ENCODE results near the gene FKBP3. TPM values are rescaled to one million over a fixed set of nuclear protein-coding genes. Genes with fewer than 3 reads are reported as not detected.

Gene FKBP3
- total and polyA plus RNA-seq, 2 of the 13 experiments (the other 11 are each of a cell fraction or from before 2014, with no cell fraction given) = 57.0 to 87.6 TPM

DNA sequence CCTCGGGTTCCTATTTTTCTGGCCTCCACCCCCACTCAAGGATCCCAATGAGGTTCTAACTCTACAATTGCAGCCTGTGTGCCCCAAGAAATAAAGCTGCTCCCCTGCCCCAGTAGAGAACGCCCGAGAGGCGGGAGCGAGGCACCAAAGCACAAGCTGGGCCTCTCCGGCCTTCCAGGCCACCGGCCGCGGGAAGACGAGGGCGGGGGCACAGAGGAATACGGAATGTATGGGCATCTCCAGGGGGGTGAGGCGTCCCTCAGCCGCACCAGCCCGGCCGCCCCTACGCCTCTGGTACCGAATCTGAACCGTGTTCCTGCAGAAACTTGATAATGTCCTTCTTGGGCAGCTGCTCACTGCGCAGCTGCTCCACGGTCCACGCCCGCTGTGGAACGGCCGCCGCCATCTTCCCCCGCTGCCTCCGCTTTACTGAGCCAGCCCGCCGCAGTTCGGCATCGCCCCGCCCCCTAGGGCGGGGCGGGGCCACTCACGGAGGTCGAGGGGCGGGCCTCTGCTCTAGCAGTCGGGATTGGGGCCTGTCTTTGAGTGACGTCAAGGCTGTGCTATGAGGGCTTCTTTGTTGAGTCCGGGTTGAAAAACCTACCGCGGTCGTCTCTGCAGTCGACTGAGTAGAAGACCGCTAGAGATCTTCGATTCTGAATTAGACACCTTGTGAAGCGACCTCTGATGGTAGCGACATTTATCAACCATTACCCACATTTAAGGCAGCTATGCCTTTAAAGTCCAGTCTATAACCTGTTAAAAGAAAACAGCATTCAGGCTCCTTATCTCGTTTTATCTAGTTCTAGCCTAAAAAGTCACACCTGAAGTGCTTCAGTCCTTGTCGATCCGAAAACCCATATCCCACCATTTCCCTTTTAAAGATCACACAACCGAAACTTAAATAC lies at the start of gene FKBP3 (continued):
- TF ChIP-seq, protein P1, sequence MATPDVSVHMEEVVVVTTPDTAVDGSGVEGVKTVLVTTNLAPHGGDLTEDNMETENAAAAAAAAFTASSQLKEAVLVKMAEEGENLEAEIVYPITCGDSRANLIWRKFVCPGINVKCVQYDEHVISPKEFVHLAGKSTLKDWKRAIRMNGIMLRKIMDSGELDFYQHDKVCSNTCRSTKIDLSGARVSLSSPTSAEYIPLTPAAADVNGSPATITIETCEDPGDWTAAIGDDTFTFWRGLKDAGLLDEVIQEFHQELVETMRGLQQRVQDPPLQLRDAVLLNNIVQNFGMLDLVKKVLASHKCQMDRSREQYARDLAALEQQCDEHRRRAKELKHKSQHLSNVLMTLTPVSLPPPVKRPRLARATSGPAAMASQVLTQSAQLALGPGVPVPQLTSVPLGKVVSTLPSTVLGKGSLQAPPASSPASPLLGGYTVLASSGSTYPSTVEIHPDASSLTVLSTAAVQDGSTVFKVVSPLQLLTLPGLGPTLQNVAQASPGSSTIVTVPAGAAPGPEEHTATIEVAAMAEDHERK (CRISPR knock-in tag; IDR thresholded peaks at IDR 0.05; ENCODE audit: low read depth) = no peak
- TF ChIP-seq, protein P2, sequence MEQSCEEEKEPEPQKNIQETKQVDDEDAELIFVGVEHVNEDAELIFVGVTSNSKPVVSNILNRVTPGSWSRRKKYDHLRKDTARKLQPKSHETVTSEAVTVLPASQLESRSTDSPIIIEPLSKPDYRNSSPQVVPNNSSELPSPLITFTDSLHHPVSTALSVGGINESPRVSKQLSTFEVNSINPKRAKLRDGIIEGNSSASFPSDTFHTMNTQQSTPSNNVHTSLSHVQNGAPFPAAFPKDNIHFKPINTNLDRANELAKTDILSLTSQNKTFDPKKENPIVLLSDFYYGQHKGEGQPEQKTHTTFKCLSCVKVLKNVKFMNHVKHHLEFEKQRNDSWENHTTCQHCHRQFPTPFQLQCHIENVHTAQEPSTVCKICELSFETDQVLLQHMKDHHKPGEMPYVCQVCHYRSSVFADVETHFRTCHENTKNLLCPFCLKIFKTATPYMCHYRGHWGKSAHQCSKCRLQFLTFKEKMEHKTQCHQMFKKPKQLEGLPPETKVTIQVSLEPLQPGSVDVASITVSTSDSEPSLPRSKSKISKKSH (CRISPR knock-in tag; IDR thresholded peaks at IDR 0.05; ENCODE audit: borderline replicate concordance) = peak; percentile 75; the same call in 1 of the 2 replicates
- TF ChIP-seq ELF1 (CRISPR knock-in tag; IDR thresholded peaks at IDR 0.05) = peak; percentile 15; the same call in 1 of the 2 replicates
- TF ChIP-seq, protein P3, sequence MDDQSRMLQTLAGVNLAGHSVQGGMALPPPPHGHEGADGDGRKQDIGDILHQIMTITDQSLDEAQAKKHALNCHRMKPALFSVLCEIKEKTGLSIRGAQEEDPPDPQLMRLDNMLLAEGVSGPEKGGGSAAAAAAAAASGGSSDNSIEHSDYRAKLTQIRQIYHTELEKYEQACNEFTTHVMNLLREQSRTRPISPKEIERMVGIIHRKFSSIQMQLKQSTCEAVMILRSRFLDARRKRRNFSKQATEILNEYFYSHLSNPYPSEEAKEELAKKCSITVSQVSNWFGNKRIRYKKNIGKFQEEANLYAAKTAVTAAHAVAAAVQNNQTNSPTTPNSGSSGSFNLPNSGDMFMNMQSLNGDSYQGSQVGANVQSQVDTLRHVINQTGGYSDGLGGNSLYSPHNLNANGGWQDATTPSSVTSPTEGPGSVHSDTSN (CRISPR knock-in tag; IDR thresholded peaks at IDR 0.05; ENCODE audit: borderline replicate concordance) = no peak
- TF ChIP-seq, protein P4, sequence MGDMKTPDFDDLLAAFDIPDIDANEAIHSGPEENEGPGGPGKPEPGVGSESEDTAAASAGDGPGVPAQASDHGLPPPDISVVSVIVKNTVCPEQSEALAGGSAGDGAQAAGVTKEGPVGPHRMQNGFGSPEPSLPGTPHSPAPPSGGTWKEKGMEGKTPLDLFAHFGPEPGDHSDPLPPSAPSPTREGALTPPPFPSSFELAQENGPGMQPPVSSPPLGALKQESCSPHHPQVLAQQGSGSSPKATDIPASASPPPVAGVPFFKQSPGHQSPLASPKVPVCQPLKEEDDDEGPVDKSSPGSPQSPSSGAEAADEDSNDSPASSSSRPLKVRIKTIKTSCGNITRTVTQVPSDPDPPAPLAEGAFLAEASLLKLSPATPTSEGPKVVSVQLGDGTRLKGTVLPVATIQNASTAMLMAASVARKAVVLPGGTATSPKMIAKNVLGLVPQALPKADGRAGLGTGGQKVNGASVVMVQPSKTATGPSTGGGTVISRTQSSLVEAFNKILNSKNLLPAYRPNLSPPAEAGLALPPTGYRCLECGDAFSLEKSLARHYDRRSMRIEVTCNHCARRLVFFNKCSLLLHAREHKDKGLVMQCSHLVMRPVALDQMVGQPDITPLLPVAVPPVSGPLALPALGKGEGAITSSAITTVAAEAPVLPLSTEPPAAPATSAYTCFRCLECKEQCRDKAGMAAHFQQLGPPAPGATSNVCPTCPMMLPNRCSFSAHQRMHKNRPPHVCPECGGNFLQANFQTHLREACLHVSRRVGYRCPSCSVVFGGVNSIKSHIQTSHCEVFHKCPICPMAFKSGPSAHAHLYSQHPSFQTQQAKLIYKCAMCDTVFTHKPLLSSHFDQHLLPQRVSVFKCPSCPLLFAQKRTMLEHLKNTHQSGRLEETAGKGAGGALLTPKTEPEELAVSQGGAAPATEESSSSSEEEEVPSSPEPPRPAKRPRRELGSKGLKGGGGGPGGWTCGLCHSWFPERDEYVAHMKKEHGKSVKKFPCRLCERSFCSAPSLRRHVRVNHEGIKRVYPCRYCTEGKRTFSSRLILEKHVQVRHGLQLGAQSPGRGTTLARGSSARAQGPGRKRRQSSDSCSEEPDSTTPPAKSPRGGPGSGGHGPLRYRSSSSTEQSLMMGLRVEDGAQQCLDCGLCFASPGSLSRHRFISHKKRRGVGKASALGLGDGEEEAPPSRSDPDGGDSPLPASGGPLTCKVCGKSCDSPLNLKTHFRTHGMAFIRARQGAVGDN (CRISPR knock-in tag; IDR thresholded peaks at IDR 0.05) = peak; percentile 84
- TF ChIP-seq ZMYM4 (CRISPR knock-in tag; IDR thresholded peaks at IDR 0.05) = peak; percentile 80
- TF ChIP-seq FOXO1 (CRISPR knock-in tag; IDR thresholded peaks at IDR 0.05) = no peak
- no peak for TF ChIP-seq LCORL (IDR thresholded peaks at IDR 0.05)
- TF ChIP-seq LCORL (CRISPR knock-in tag; IDR thresholded peaks at IDR 0.05) = peak; percentile 45; the same call in 1 of the 2 replicates
- no peak for TF ChIP-seq KLF9 (CRISPR knock-in tag; IDR thresholded peaks at IDR 0.05; ENCODE audit: low read depth)
- TF ChIP-seq GLI4 (CRISPR knock-in tag; IDR thresholded peaks at IDR 0.05; ENCODE audit: borderline replicate concordance) = peak; percentile 30; the same call in 1 of the 2 replicates
- TF ChIP-seq, protein P5, sequence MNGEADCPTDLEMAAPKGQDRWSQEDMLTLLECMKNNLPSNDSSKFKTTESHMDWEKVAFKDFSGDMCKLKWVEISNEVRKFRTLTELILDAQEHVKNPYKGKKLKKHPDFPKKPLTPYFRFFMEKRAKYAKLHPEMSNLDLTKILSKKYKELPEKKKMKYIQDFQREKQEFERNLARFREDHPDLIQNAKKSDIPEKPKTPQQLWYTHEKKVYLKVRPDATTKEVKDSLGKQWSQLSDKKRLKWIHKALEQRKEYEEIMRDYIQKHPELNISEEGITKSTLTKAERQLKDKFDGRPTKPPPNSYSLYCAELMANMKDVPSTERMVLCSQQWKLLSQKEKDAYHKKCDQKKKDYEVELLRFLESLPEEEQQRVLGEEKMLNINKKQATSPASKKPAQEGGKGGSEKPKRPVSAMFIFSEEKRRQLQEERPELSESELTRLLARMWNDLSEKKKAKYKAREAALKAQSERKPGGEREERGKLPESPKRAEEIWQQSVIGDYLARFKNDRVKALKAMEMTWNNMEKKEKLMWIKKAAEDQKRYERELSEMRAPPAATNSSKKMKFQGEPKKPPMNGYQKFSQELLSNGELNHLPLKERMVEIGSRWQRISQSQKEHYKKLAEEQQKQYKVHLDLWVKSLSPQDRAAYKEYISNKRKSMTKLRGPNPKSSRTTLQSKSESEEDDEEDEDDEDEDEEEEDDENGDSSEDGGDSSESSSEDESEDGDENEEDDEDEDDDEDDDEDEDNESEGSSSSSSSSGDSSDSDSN (CRISPR knock-in tag; IDR thresholded peaks at IDR 0.05) = peak; percentile 89
- peak; percentile 47; the same call in 1 of the 2 replicates for TF ChIP-seq FOXJ3 (CRISPR knock-in tag; IDR thresholded peaks at IDR 0.05; ENCODE audit: borderline replicate concordance)
- TF ChIP-seq, protein P6, sequence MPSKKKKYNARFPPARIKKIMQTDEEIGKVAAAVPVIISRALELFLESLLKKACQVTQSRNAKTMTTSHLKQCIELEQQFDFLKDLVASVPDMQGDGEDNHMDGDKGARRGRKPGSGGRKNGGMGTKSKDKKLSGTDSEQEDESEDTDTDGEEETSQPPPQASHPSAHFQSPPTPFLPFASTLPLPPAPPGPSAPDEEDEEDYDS (CRISPR knock-in tag; IDR thresholded peaks at IDR 0.05) = peak; percentile 82
- TF ChIP-seq, protein P7, sequence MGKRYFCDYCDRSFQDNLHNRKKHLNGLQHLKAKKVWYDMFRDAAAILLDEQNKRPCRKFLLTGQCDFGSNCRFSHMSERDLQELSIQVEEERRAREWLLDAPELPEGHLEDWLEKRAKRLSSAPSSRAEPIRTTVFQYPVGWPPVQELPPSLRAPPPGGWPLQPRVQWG (CRISPR knock-in tag; IDR thresholded peaks at IDR 0.05; ENCODE audit: borderline replicate concordance, low read depth) = no peak
- TF ChIP-seq TBP (CRISPR knock-in tag; IDR thresholded peaks at IDR 0.05) = no peak
